Transverse colon (tissue), 4 donors: Measurements from ENCODE around the gene RELB. TPM values are rescaled to one million over a fixed set of nuclear protein-coding genes. Genes with fewer than 3 reads are reported as not detected.

Experiments
- DNase-seq: peaks from one replicate; pipeline ENCODE4 v3.0.0-alpha.2; 2019
- H3K27ac ChIP-seq, 4 donors: fragments of 200-600 bp; sonication (generic); 2 replicates each; pipeline ENCODE4 v1.5.1; 2016 to 2018; ENCODE audit warnings: inconsistent platforms in 4 of 4
- H3K27me3 ChIP-seq: fragments of 200-600 bp; sonication (generic); 2 replicates; pipeline ENCODE4 v1.5.1; 2017; ENCODE audit warnings: inconsistent platforms
- H3K36me3 ChIP-seq, 4 donors: fragments of 200-600 bp; sonication (generic); 2 replicates each; pipeline ENCODE4 v1.5.1; 2017 to 2019; ENCODE audit warnings: inconsistent platforms in 4 of 4
- H3K4me1 ChIP-seq, 4 donors: fragments of 200-600 bp; sonication (generic); 2 replicates each; pipeline ENCODE4 v1.5.1; 2017 to 2020; ENCODE audit warnings: inconsistent platforms in 4 of 4
- H3K4me3 ChIP-seq, 4 donors: fragments of 200-600 bp; sonication (generic); 1 replicate in 1 of 4; 2 replicates in 3 of 4; pipeline versions ENCODE4 v1.5.1 to v1.6.1; 2017 to 2019; ENCODE audit warnings: inconsistent platforms in 4 of 4
- H3K9me3 ChIP-seq, 2 donors: fragments of 200-600 bp; sonication (generic); 2 replicates each; pipeline ENCODE4 v1.5.1; 2017 to 2019; ENCODE audit warnings: inconsistent platforms in 2 of 2
- CTCF ChIP-seq, 5 experiments: fragments of 200-600 bp in 3 of 5; fragments of 450-650 bp in 2 of 5; sonication (generic) in 3 of 5; IDR thresholded peaks; 1 replicate in 2 of 5; 2 replicates in 3 of 5; pipeline ENCODE4 v1.5.1; 2016 to 2017; ENCODE audit warnings: antibody characterized with exemption in 5 of 5, inconsistent platforms in 3 of 5, mild to moderate bottlenecking in 2 of 5, moderate library complexity in 1 of 5
- EP300 ChIP-seq: sonication (generic); formaldehyde crosslinking; IDR thresholded peaks from one replicate; pipeline ENCODE4 v1.6.1; 2017; ENCODE audit warnings: antibody characterized with exemption, low read depth
- POLR2A ChIP-seq: fragments of 450-650 bp; IDR thresholded peaks from one replicate; pipeline ENCODE4 v1.6.1; 2016; ENCODE audit warnings: antibody characterized with exemption, mild to moderate bottlenecking, moderate library complexity
- POLR2AphosphoS5 ChIP-seq, 3 donors: sonication (generic); formaldehyde crosslinking; IDR thresholded peaks; one replicate each; pipeline ENCODE4 v1.6.1; 2016; ENCODE audit warnings: antibody characterized with exemption in 3 of 3
- WGBS, 2 donors: methylation state at CpG; one replicate each; pipeline ENCODE4 v1.1.5; 2018; ENCODE audit warnings: low coverage in 1 of 2; 5-methylcytosine and 5-hydroxymethylcytosine counted together
- in situ Hi-C, 4 donors: fragments of 200-750 bp; cut with MboI; loops; one replicate each; pipeline versions ENCODE4 v1.15.0 to v1.15.1; 2017; ENCODE audit warnings: low sequenced_read_pairs in 3 of 4, low pct_ligation_motif_present in 1 of 4, low pct_unique_long_range_greater_than_20kb in 1 of 4
- intact Hi-C: fragments of 100-400 bp; cut with DNase I; formaldehyde crosslinking; loops from one replicate; pipeline ENCODE4 v1.15.1; 2023; ENCODE audit warnings: low total_unique reads
- total RNA-seq, 4 donors: library from RNA; depleted of rRNA; stranded (reverse); fragments of >200 nt; gene quantifications; one replicate each; pipeline ENCODE4 v1.1.0, GENCODE V29; 2016

Gene RELB
- total RNA-seq, 4 donors from 2014 or later = 11.9 to 58.4 (median 34.8) TPM

GRCh38 chr19:45058622-45059159 is 57.4 kb downstream of the RELB start:
- 83 to 85% methylated on average over 10 to 14 of the region's 14 CpGs for WGBS, 2 donors
- Histone ChIP-seq H3K27me3 (no peaks in the 10 kb centered on the region), H3K9me3 (no peaks in the 10 kb centered on the region), H3K27ac (no peak overlapping the region), H3K4me3 (no peak overlapping the region), H3K36me3 (peaks cover 0 to 77% (median 34%) of the 10 kb centered on the region in 4 donors), H3K4me1 (no peaks in the 10 kb centered on the region)
- in situ Hi-C loops = no loop called here
- no peak for DNase-seq
- intact Hi-C loops = no loop called here
- TF ChIP-seq POLR2AphosphoS5 (IDR thresholded peaks at IDR 0.05) (no peak), CTCF (IDR thresholded peaks at IDR 0.05) (no peak), EP300 (no peak), POLR2A (no peak)

GRCh38 chr19:45059258-45059965 is 58.1 kb downstream of the RELB start:
- H3K4me1 ChIP-seq = no peaks in the 10 kb centered on the region
- H3K27ac ChIP-seq = no peak overlapping the region
- H3K27me3 ChIP-seq = no peaks in the 10 kb centered on the region
- no peaks in the 10 kb centered on the region for H3K9me3 ChIP-seq
- H3K36me3 ChIP-seq = peaks cover 0 to 77% (median 37%) of the 10 kb centered on the region in 4 donors
- no peak overlapping the region for H3K4me3 ChIP-seq
- TF ChIP-seq POLR2A (no peak), CTCF (IDR thresholded peaks at IDR 0.05) (peak; percentile 89 to 93 (median 92))
- peak; percentile 87 for DNase-seq
- 52% methylated on average over 16 of the region's 16 CpGs; no CpG with 5 or more reads in 1 of the 2 donors for WGBS, 2 donors
- in situ Hi-C loops (no loop called here), intact Hi-C loops (no loop called here)

GRCh38 chr19:45061965-45062364 is 60.7 kb downstream of the RELB start:
- peaks cover 0 to 58% (median 29%) of the 10 kb centered on the region in 4 donors for H3K36me3 ChIP-seq
- no peaks in the 10 kb centered on the region for H3K9me3 ChIP-seq
- 93% methylated on average over 4 of the region's 4 CpGs; no CpG with 5 or more reads in 1 of the 2 donors for WGBS, 2 donors
- TF ChIP-seq POLR2AphosphoS5 (IDR thresholded peaks at IDR 0.05) (no peak), EP300 (no peak), CTCF (IDR thresholded peaks at IDR 0.05) (no peak), POLR2A (no peak)
- H3K4me1 ChIP-seq = no peaks in the 10 kb centered on the region
- no peaks in the 10 kb centered on the region for H3K27me3 ChIP-seq
- in situ Hi-C loops = loop anchor here in 1 of 4 donors (10.0 kb wide), 1 partner anchor 77 kb away; no protein-coding TSS in a partner anchor
- H3K4me3 ChIP-seq = no peak overlapping the region
- intact Hi-C loops = no loop called here
- H3K27ac ChIP-seq = no peak overlapping the region
- DNase-seq = no peak

- Histone ChIP-seq H3K4me1 (no peaks in the 10 kb centered on the region), H3K27me3 (no peaks in the 10 kb centered on the region), H3K27ac (no peak overlapping the region), H3K9me3 (no peaks in the 10 kb centered on the region), H3K36me3 (peaks cover 0 to 52% (median 26%) of the 10 kb centered on the region in 4 donors), H3K4me3 (no peak overlapping the region)
- intact Hi-C loops = no loop called here
- no peak for TF ChIP-seq POLR2A
- TF ChIP-seq EP300 = no peak
- no peak for TF ChIP-seq POLR2AphosphoS5 (IDR thresholded peaks at IDR 0.05)
- no peak for TF ChIP-seq CTCF (IDR thresholded peaks at IDR 0.05)
- no peak for DNase-seq
- in situ Hi-C loops = loop anchor here in 1 of 4 donors (10.0 kb wide), 1 partner anchor 79 kb away; no protein-coding TSS in a partner anchor
- 95% methylated on average over 85 of the region's 85 CpGs; no CpG with 5 or more reads in 1 of the 2 donors for WGBS, 2 donors
These were observed 62.9 kb downstream of the RELB start for GRCh38 chr19:45063851-45064801.
